CD14-positive monocyte (primary cell): ENCODE results near the gene ZDHHC17. TPM values are rescaled to one million over a fixed set of nuclear protein-coding genes. Genes with fewer than 3 reads are reported as not detected.

Experiments used
- DNase-seq, 3 donors: peaks; one replicate each; pipeline ENCODE4 v3.0.0-alpha.2; 2011 to 2022
- H2AFZ ChIP-seq: 2 replicates; pipeline ENCODE4 v1.6.0; 2012; ENCODE audit warnings: mild to moderate bottlenecking, low read depth, low read length, inconsistent platforms; ENCODE audit not compliant: insufficient read depth, poor library complexity, severe bottlenecking
- H3K27ac ChIP-seq, 2 donors: 1 replicate in 1 of 2; 2 replicates in 1 of 2; pipeline ENCODE4 v1.5.1; 2012 to 2013; ENCODE audit warnings: low read length in 2 of 2, control low read depth in 1 of 2, inconsistent platforms in 1 of 2, low read depth in 1 of 2, mild to moderate bottlenecking in 1 of 2
- H3K27me3 ChIP-seq, 2 donors: one replicate each; pipeline versions ENCODE4 v1.6.0 to v1.6.1; 2011 to 2013; ENCODE audit warnings: low read length in 2 of 2; ENCODE audit not compliant: control insufficient read depth in 2 of 2, insufficient read depth in 2 of 2
- H3K36me3 ChIP-seq, 2 donors: replicated peaks in 1 of 2; 1 replicate in 1 of 2; 2 replicates in 1 of 2; pipeline versions ENCODE4 v1.5.1 to v1.6.1; 2012 to 2013; ENCODE audit warnings: low read length in 2 of 2, control low read depth in 1 of 2, inconsistent platforms in 1 of 2, mild to moderate bottlenecking in 1 of 2; ENCODE audit not compliant: insufficient read depth in 2 of 2, control insufficient read depth in 1 of 2
- H3K4me1 ChIP-seq, 2 donors: 1 replicate in 1 of 2; 2 replicates in 1 of 2; pipeline versions ENCODE4 v1.5.1 to v1.6.1; 2012 to 2013; ENCODE audit warnings: low read length in 2 of 2, control low read depth in 1 of 2, inconsistent platforms in 1 of 2, mild to moderate bottlenecking in 1 of 2, moderate library complexity in 1 of 2; ENCODE audit not compliant: insufficient read depth in 2 of 2, control insufficient read depth in 1 of 2
- H3K4me2 ChIP-seq: replicated peaks from 2 replicates; pipeline ENCODE3; 2012; ENCODE audit warnings: low read length, moderate library complexity, mild to moderate bottlenecking; ENCODE audit not compliant: poor library complexity, severe bottlenecking; ENCODE audit errors: extremely low read depth
- H3K4me3 ChIP-seq, 3 experiments: fragments of 200-600 bp in 1 of 3; sonication (generic) in 1 of 3; replicated peaks in 1 of 3; 1 replicate in 2 of 3; 2 replicates in 1 of 3; pipeline ENCODE4 v1.5.1; 2011 to 2013; ENCODE audit warnings: low read length in 3 of 3, mild to moderate bottlenecking in 3 of 3, control low read depth in 2 of 3, low read depth in 2 of 3, inconsistent platforms in 1 of 3, moderate library complexity in 1 of 3
- H3K79me2 ChIP-seq: 2 replicates; pipeline ENCODE4 v1.6.0; 2012; ENCODE audit warnings: mild to moderate bottlenecking, control low read depth, inconsistent platforms, low read length, moderate library complexity; ENCODE audit not compliant: insufficient read depth
- H3K9ac ChIP-seq: 2 replicates; pipeline ENCODE4 v1.6.0; 2017; ENCODE audit warnings: low read length, mild to moderate bottlenecking; ENCODE audit not compliant: insufficient read depth, poor library complexity, severe bottlenecking
- H3K9me3 ChIP-seq, 2 donors: replicated peaks in 1 of 2; 1 replicate in 1 of 2; 2 replicates in 1 of 2; pipeline versions ENCODE4 v1.5.1 to v1.6.1; 2012 to 2013; ENCODE audit warnings: low read length in 2 of 2, control low read depth in 1 of 2; ENCODE audit not compliant: control insufficient read depth in 1 of 2, insufficient read depth in 1 of 2
- H4K20me1 ChIP-seq: 2 replicates; pipeline ENCODE4 v1.6.0; 2012; ENCODE audit warnings: mild to moderate bottlenecking, low read length, control low read depth, moderate library complexity; ENCODE audit not compliant: insufficient read depth
- H3K27ac Mint-ChIP-seq, 7 donors: one replicate each; pipeline ENCODE4 v1.8.0; 2020; ENCODE audit warnings: mild to moderate bottlenecking in 7 of 7, mixed read lengths in 7 of 7, moderate library complexity in 6 of 7, inconsistent platforms in 2 of 7
- H3K27me3 Mint-ChIP-seq, 3 donors: one replicate each; pipeline ENCODE4 v1.8.0; 2021 to 2022; ENCODE audit warnings: low read depth in 3 of 3, mild to moderate bottlenecking in 3 of 3, mixed read lengths in 3 of 3, moderate library complexity in 3 of 3, inconsistent platforms in 1 of 3
- H3K36me3 Mint-ChIP-seq, 2 donors: one replicate each; pipeline ENCODE4 v1.8.0; 2020; ENCODE audit warnings: mixed read lengths in 2 of 2, inconsistent platforms in 1 of 2, mild to moderate bottlenecking in 1 of 2
- H3K4me1 Mint-ChIP-seq: one replicate; pipeline ENCODE4 v1.8.0; 2020; ENCODE audit warnings: mild to moderate bottlenecking, mixed read lengths
- H3K4me3 Mint-ChIP-seq, 2 donors: one replicate each; pipeline ENCODE4 v1.8.0; 2020; ENCODE audit warnings: mild to moderate bottlenecking in 2 of 2, mixed read lengths in 2 of 2, moderate library complexity in 1 of 2
- H3K9me3 Mint-ChIP-seq, 7 donors: one replicate each; pipeline ENCODE4 v1.8.0; 2020 to 2022; ENCODE audit warnings: mixed read lengths in 7 of 7, mild to moderate bottlenecking in 6 of 7, moderate library complexity in 6 of 7, inconsistent platforms in 2 of 7
- CTCF ChIP-seq: fragments of 200-600 bp; IDR thresholded peaks from one replicate; pipeline ENCODE4 v1.8.0; 2022; ENCODE audit warnings: antibody characterized with exemption, mild to moderate bottlenecking
- WGBS: methylation state at CpG from one replicate; pipeline ENCODE4 v1.1.5; 2013; ENCODE audit warnings: missing lambda C conversion rate; ENCODE audit not compliant: insufficient coverage; 5-methylcytosine and 5-hydroxymethylcytosine counted together
- intact Hi-C, 2 donors: fragments of 100-400 bp; cut with micrococcal nuclease; formaldehyde crosslinking; loops; one replicate each; pipeline versions ENCODE4 v1.15.0 to v1.15.1; 2023
- polyA plus RNA-seq, 3 donors: library from polyadenylated mRNA; depleted of rRNA in 1 of 3; unstranded in 2 of 3; stranded (reverse) in 1 of 3; fragments of 300-500 nt in 2 of 3; fragments of >200 nt in 1 of 3; fragmentation: Illumina TruSeq in 2 of 3; gene quantifications; 1 replicate in 2 of 3; 2 replicates in 1 of 3; pipeline ENCODE4 v1.2.3, GENCODE V29; 2012 to 2021

Gene ZDHHC17
- polyA plus RNA-seq, 3 donors = 4.6 to 31.4 (median 9.3) TPM

- TF ChIP-seq CTCF = no peak
- intact Hi-C loops = no loop called here
- H3K36me3 ChIP-seq = no peaks in the 10 kb centered on the region
Measured at GRCh38 chr12:76714415-76714814, 49.5 kb upstream of the ZDHHC17 start.

GRCh38 chr12:76714861-76715260 lies 49.1 kb upstream of the ZDHHC17 start:
- Mint-ChIP-seq H3K4me1 (no peaks in the 10 kb centered on the region), H3K27ac (no peak overlapping the region), H3K27me3 (peaks cover 0 to 4% (median 0%) of the 10 kb centered on the region in 3 donors), H3K36me3 (no peaks in the 10 kb centered on the region), H3K4me3 (no peak overlapping the region), H3K9me3 (peaks cover 0 to 2% (median 0%) of the 10 kb centered on the region in 7 donors)
- Histone ChIP-seq H3K9ac (no peak overlapping the region), H3K4me1 (no peaks in the 10 kb centered on the region), H3K79me2 (no peaks in the 10 kb centered on the region), H4K20me1 (no peaks in the 10 kb centered on the region), H3K36me3 (no peaks in the 10 kb centered on the region), H3K27ac (no peak overlapping the region), H3K27me3 (no peaks in the 10 kb centered on the region), H3K4me2 (no peak overlapping the region), H3K9me3 (no peaks in the 10 kb centered on the region), H3K4me3 (no peak overlapping the region), H2AFZ (no peak overlapping the region)
- intact Hi-C loops = no loop called here
- no peak for TF ChIP-seq CTCF
- no peak for DNase-seq
- no CpG with 5 or more reads among the region's 3 CpGs for WGBS

More at GRCh38 chr12:76714415-76714814, 49.5 kb upstream of the ZDHHC17 start:
- DNase-seq = no peak
- H3K27me3 ChIP-seq = no peaks in the 10 kb centered on the region
- peaks cover 0 to 2% (median 0%) of the 10 kb centered on the region in 7 donors for H3K9me3 Mint-ChIP-seq
- no peak overlapping the region for H3K4me3 ChIP-seq
- H3K4me1 ChIP-seq = no peaks in the 10 kb centered on the region
- no peaks in the 10 kb centered on the region for H3K9me3 ChIP-seq
- no peaks in the 10 kb centered on the region for H3K79me2 ChIP-seq
- no peaks in the 10 kb centered on the region for H3K4me1 Mint-ChIP-seq
- no peak overlapping the region for H2AFZ ChIP-seq
- H3K36me3 Mint-ChIP-seq = no peaks in the 10 kb centered on the region
- H3K27ac Mint-ChIP-seq = no peak overlapping the region
- H3K9ac ChIP-seq = no peak overlapping the region
- no peak overlapping the region for H3K4me2 ChIP-seq
- H3K27ac ChIP-seq = no peak overlapping the region
- no CpG with 5 or more reads among the region's 1 CpG for WGBS
- H4K20me1 ChIP-seq = no peaks in the 10 kb centered on the region
- peaks cover 0 to 4% (median 0%) of the 10 kb centered on the region in 3 donors for H3K27me3 Mint-ChIP-seq
- H3K4me3 Mint-ChIP-seq = no peak overlapping the region
